GM18519 (cell line): ENCODE data around the gene ZNF473.
A peak's percentile ranks its signal among the peaks of the same experiment; 100 is the strongest.

ENCODE experiments used
- ATAC-seq: cut with Tn5 transposase; IDR thresholded peaks from one replicate; pipeline ENCODE4 v1.9.1; 2021; ENCODE audit warnings: mild to moderate bottlenecking, moderate library complexity; ENCODE audit not compliant: unreplicated experiment, low FRiP score

The ZNF473 gene

DNA sequence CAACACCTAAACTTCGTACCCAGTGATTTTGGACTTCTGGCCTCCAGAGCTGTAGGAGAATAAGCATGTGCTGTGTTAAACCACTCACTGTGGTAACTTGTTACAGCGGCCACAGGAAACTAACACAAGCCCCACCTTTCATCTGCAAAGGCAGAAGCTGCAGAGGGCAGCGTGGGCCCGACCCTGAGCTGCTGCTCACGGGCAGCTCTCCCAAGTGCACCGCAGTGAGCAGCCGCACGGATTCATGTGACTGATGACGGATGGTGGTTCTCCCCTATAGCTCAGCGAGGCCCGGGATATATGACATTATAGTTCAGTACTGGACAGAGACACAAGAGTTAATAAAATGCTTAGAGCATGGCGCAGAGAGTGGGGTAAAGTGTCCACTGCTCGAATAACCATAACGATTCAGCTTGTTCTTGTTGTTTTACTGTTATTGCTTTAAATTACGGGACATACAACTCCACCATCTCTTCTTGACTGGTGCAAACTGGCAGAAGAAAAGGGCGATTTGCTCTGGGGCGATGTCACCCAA is 22.5 kb upstream of the ZNF473 start:
- no peak for ATAC-seq

DNA sequence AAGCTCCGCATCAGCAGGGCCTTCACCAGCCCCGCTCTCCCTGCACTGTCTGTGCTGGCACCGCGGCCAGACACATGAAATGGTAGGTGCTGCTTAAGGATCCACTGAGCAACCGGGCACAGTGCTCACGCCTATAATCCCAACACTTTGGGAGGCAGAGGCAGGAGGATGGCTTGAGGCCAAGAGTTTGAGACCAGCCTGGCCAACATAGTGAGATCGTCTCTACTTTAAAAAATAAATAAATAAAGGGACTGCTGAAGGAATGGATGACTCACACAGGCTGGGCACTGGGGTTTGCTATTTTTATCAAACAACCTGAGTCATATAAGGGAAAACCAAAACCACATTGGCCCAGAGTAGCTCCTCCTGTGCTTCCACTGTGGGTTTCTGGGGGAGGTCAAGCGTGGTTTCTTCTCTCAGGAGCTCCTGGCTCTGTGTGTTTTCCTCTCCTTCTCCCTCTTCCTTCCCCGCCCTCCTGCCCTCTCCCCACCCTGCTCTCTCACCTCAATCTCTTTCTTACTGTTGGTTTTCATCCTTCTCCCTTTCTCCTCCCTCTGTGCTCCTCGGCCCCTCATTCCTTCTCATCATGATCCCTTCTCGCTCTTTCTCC is 21.9 kb upstream of the ZNF473 start:
- no peak for ATAC-seq

DNA sequence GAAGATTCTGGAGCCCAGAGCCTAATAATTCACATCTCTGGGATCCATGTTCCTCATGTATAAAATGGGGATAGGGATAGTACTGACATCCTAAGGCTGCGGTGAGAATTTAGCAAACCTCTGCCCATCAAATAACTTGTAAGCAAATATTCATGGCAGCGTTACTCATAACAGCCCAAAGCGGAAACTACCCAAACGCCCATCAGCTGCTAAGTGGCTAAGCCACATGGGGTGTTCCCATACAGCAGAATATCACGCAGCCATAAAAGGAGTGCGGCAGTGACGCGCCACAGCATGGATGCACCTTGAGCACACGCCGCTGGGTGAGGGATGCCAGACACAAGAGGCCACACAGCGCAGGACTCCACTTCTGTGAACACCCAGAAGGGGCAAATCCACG is 20.4 kb upstream of the ZNF473 start:
- ATAC-seq, result no peak

DNA sequence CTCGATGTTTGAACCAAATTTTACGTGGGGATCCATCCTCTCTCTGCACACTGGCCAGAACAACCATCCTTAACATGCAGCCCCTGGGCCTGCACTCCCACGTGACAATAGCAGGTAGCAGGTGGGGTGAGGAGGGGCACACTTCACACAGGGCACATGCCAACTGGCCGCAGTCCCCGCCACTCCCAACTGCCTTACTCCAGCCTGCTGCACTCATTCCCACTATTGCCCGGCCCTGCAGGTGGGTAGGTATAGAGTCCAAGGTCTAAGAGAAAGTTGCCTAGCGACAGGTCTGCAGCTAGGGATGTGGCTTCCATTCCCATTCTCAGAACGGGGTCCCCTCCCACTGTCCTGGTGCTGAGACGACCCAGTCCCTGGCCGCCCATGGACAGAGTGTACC is 18.6 kb upstream of the ZNF473 start:
- no peak for ATAC-seq

DNA sequence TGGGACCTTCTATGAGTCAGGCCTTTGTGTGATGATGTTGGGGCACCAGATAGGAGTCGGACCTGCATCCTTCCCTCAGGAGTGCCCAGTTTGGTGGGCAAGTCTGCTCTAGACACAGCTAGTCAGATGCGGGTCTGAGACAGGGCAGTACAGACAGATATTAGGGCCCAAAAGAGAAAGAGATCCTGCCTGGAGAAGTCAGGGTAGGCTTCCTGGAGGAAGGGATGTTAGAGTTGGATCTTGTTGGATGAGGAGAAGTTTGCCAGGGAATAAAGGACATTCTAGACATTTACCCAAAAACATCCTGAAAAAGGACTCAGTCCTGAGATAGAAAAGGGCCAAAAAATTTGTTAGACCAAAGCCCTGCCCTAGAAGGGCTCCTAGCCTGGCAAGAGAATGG is 17.9 kb upstream of the ZNF473 start:
- no peak for ATAC-seq

DNA sequence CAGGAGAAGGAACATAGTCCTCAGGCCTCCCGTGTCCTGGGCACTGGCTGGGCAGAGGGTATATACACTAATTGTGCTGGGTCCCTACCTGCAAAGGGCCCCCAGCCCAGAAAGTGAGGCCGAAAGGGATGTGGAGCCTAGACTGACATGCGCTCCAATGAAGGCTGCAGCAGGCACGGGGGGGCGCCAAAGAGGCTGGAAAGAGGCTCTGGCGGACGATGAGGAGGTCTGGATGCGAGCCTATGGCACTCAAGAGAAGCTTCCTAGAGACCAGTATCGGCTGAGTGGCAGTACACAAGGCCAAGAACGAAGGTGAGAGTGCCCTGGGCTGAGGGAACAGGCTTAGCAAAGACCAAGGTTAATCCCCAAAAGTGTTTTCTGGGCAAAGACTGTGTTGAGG is 17.3 kb upstream of the ZNF473 start:
- no peak for ATAC-seq

DNA sequence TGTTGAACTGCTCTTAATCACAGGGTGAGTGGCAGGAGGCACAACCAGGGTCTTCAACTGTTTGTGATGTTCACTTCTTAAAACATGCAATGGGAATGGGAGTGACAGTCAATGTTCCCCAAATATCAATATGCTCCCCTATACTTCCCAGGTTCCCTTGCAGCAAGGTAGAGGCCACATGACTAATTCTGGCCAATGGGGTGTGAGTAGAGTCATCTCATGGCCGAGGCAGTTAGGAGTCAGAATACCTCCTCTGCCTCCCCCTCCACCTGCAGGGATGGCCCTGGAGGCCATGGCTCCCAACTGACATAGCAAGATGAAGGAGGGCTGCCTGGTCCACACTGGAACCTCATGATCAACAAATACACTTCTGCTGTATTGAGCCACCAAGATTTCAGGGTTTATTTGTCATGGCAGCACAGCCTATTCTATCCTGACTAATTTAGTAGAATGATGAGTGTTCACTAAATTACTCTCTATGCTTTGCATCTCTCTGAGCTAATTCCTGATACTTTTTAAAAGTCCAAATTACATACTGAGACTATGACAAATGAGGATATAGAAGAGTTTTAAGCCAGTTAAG is 9.5 kb upstream of the ZNF473 start:
- ATAC-seq, result no peak

DNA sequence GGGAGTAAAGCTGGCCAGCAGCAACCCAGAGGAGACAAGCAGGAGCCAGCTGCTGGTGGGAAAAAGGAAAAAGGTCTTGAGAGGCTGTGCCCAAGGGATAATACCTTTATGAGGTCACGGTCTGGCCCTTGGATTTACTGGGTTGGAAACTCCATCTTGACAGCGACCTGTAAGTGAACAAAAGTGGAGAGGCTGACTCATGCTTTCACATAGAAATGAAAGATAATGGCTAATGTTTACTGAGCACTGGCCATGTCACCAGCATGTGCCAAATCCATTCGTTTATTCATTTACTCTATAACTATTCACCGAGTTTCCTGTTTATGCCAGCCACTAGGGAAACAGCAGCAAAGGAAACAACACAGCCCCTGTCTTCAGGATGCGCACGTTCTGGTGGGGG is 5.3 kb upstream of the ZNF473 start:
- ATAC-seq, result no peak

DNA sequence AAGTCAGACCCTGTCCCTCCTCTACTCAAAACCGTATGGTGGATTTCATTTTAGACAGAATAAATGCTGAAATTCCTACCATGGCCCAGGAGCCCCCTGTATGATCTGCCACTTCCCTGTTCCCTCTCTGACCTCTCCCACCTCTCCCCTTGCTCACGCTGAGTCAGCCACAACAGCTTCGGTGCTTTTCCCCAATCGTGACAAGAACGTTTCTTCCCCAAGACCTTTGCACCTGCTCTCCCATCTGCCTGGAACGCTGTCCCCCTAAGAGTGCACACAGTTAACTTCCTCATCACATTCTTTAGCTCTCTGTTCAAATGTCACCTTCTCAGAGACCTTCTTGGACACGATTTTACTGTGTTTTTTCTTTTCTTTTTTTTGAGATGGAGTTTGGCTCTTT is 3.0 kb upstream of the ZNF473 start:
- ATAC-seq, result no peak

DNA sequence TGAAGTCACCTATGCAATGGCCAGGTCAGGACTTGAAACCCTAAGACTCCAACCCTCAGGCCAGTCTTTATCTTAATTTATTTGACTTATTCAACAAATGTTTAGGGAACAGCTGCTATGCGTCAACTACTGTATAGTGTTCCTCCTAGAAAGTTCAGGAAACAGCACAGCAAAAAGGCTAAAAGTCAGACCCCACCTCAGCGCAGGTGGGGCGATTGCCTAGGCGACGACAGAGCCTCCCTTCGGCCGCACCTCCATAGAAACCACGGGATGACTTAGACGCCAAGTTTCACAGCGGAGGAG is 1.1 kb upstream of the ZNF473 start:
- no peak for ATAC-seq

DNA sequence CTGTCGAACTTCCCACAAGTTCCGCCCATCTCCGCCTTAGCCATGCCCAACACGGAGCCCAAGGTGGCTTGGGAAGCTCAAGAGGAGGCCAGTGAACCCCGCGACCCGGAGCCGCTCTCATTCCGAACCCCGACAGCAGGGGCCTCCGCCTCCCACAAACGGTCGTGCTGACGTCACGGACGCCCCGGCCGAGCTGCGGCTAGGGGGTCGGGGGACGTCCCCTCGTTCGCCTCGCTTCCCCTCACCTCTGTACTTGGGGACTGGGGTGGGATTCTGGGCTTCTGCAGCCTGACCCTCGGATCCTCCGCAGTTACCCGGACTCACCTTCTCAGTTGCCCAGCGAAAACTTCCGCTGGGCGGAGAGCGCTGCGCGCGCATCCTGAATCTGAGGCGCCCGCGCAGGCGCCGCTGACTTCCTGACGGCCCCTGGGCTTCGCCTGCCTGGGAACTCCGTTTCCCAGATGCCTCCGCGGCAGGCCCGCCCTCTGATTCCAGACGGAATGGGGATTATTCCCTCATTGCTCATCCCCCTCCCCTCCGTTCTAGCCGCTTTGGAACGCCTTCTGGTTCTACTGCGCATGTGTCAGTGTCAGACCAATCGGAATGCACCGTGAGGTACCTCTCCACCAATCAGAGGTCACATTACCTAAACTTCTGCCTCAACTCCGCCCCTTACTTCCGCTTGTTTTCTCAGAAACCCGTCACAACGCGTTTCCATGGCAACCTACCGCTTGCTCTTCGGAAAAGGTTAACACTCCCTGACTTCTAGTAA is 597 bp upstream of the ZNF473 start, which contains the start of gene VRK3:
Gene VRK3, minus strand, starts transcription at position 351 of the 772 bp plus-strand sequence. CDS start 9,210 bp downstream, outside the sequence.
- ATAC-seq, result peak; percentile 67

DNA sequence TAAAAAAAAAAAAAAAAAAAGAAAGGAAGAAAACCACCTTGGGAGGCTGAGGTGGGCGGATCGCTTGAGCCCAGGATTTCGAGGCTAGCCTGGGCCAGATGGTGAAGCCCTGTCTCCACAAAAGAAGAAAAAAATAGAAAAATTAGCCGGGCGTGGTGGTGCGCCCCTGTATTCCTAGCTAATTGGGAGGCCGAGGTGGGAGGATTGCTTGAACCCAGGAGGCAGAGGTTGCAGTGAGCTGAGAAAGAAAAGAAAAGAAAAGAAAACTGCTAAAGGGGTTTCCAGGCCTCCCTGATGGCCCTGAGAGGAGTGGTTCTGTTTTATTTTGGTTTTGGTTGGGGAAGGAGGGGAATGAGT is 723 bp downstream of the ZNF473 start:
- ATAC-seq, result no peak

DNA sequence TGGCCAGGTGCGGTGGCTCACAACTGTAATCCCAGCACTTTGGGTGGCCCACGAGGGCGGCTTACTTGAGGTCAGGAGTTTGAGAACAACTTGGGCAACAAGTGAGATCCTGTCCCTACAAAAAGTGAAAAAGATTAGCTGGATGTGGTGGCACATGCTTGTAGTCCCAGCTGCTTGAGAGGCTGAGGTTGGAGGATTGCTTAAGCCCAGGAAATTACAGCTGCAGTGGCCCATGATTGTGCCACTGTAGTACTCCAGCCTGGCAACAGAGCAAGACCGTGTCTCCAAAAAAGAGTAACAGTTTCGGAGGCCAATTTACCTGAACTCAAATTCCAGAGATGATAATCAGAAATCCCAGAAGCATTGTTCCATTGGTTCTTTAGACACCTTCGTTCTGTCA is 4.4 kb downstream of the ZNF473 start:
- no peak for ATAC-seq

DNA sequence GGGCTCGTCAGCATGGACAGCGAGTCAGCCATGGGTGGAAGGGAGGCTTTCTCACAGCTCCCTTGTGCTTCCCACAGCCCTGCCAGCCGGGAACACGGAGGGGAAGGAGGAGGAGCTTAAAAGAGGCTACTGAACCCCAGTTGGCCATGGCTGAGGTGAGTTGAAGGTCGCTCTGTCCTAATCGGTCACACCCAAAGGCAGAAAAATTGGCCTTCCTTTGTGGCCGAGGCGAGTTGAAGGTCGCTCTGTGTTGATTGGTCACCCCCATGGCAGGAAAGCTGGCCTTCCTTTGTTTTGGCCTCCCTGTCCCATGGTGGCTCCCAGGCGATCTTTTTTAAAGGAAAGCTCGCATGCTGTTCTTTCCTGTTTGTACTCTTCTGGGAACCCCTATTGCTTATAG is 5.1 kb downstream of the ZNF473 start:
- no peak for ATAC-seq

DNA sequence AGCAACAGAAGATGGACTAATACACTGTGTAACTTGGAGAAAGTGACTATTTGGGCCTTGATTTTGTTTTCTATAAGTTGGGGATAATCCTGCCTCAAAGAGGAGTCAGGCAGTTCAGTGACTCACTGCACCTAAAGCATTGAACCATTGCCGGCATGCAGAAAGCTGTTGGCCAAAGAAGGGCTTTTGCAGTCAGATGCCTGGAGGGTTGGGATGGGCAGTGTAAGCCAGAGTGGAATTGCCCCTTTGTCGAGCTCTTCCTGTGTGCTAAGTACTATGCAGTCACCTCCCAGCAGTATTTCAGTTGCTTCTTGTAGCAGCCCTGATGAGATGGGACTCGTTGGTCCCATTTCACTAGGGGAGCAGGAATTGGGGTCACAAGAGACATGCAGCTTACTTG is 11.1 kb downstream of the ZNF473 start:
- ATAC-seq, result no peak

DNA sequence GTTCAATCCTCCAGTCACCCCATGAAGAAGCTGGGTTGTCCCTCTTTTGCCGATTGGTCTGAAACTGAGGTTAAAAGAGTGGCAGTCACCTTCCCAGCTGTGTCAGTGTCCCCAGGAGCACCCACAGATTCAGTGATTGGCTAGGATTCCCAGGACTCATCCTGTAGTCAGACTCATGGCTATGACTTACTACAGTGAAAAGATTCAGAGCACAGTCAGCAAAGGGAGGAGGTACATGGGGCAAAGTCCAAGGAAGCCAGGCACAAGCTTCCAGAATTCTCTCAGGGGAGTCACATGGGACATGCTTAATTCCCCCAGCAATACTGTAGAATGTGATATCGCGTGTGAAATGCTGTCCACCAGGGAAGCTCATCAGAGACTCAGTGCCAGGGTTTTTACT is 14.2 kb downstream of the ZNF473 start:
- ATAC-seq, result no peak

DNA sequence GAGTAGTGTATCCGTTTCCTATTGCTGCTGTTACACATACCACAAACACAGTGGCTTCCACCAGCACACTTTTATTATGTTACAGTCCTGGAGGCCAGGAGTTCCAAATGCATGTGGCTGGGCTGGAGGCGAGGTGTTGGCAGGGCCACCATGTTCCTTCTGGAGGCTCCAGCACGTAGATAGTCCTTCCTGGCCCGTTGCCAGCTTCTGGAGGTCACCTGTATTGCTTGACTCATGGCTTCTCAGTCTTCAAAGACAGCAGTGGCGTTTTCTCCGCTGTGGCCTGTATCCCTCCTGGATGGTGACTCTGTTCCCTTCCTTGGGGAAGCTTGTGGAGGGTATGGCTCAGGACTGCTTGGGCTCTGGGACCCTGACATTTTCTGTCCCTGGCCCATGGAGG is 15.2 kb downstream of the ZNF473 start:
- ATAC-seq, result no peak

DNA sequence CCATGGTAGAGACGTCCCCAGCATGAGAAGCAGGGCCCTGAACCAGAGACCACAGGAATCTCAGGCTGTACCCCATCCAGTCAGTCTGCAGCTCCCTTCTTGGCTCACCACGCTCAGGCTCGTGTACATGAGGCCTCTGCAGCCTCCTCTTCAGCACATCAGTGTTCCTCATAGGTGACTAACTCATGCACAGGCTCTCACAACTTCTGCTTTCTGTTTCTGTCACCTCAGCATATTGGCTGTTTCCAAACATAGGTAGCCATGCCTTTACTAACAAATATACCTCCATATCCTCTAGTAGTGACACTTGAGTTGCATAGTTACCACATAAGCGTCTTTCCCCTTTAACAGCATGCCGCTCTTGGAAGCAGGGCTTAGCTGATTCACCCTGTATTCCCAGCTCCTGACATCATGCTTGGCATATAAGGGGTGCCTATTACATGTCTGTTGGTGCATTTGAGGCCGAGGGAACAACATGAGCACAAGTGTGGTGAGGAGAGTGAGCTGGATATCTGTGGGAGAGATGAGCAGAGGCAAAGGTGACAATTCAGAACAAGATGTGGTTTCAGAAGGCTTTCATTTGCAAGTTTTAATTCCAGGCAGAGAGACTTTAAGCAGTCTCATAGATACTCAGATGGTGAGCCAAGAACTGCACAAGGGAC is 16.7 kb downstream of the ZNF473 start:
- no peak for ATAC-seq

DNA sequence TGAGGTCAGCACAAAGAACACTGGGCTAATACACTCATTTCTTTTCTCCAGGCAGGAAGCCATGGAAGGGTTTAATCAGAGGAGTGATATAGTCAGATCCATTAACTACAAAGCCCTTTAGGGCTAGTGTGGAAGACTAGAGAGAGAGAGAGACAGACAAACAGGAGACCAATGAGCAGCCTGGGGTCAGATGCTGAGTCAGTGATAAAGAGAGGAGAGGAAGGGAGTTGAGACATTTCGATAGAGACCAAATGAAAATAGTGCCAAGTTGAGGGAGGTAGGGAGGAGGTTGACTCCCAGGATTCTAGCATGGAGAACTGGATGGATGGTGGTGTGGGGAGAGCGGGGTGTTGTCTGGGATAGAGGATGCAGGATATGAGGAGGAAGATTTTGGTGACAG is 18.2 kb downstream of the ZNF473 start:
- ATAC-seq, result no peak

DNA sequence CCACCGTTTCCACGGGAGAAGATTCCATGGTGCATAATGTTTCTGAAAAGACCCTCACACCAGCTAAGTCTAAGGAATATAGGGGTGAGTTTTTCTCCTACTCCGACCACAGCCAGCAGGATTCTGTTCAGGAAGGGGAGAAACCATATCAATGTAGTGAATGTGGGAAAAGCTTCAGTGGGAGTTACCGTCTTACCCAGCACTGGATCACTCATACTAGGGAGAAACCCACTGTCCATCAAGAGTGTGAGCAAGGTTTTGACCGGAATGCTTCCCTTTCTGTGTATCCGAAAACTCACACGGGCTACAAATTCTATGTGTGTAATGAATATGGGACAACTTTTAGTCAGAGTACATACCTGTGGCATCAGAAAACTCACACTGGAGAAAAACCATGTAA is 19.1 kb downstream of the ZNF473 start:
- ATAC-seq, result no peak

DNA sequence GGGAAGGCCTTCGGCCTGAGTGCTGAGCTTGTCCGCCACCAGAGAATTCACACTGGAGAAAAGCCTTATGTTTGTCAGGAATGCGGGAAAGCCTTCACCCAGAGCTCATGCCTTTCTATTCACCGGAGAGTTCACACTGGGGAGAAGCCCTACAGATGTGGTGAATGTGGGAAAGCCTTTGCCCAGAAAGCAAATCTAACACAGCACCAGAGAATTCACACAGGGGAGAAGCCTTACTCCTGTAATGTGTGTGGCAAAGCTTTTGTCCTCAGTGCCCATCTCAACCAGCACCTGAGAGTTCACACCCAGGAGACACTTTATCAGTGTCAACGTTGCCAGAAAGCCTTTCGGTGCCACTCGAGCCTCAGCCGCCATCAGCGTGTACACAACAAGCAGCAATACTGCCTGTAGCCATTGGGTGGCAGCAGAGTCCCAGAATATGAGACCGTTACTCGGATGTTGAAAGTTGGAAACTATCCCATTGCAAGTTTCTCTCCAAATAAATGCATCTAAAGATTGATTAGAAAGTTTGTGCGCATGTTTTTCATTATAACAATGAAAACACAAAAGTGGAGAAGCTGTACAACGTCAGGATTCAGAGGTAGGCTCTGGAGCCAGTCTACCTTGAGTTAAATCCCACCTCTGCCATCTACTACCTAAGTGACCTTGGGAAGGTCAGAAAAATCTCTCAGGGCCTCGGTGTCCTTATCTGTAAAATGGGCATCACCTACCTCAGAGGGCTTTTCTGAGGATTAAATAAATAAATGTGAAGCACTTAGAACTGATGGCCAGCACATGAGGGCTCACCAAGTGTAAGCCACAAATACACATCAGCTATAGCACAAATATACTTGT is 21.1 kb downstream of the ZNF473 start:
- ATAC-seq, result no peak
